GM12874 (cell line): ENCODE measurements around the gene ATL3.

Source experiments
- TF ChIP-seq, protein P1 (sequence below): IDR thresholded peaks from 2 replicates; pipeline ENCODE4 v1.5.1; 2011; ENCODE audit warnings: low read depth, mild to moderate bottlenecking, control low read depth, low read length, moderate library complexity; ENCODE audit not compliant: insufficient read depth

The ATL3 gene, protein sequence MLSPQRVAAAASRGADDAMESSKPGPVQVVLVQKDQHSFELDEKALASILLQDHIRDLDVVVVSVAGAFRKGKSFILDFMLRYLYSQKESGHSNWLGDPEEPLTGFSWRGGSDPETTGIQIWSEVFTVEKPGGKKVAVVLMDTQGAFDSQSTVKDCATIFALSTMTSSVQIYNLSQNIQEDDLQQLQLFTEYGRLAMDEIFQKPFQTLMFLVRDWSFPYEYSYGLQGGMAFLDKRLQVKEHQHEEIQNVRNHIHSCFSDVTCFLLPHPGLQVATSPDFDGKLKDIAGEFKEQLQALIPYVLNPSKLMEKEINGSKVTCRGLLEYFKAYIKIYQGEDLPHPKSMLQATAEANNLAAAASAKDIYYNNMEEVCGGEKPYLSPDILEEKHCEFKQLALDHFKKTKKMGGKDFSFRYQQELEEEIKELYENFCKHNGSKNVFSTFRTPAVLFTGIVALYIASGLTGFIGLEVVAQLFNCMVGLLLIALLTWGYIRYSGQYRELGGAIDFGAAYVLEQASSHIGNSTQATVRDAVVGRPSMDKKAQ

DNA sequence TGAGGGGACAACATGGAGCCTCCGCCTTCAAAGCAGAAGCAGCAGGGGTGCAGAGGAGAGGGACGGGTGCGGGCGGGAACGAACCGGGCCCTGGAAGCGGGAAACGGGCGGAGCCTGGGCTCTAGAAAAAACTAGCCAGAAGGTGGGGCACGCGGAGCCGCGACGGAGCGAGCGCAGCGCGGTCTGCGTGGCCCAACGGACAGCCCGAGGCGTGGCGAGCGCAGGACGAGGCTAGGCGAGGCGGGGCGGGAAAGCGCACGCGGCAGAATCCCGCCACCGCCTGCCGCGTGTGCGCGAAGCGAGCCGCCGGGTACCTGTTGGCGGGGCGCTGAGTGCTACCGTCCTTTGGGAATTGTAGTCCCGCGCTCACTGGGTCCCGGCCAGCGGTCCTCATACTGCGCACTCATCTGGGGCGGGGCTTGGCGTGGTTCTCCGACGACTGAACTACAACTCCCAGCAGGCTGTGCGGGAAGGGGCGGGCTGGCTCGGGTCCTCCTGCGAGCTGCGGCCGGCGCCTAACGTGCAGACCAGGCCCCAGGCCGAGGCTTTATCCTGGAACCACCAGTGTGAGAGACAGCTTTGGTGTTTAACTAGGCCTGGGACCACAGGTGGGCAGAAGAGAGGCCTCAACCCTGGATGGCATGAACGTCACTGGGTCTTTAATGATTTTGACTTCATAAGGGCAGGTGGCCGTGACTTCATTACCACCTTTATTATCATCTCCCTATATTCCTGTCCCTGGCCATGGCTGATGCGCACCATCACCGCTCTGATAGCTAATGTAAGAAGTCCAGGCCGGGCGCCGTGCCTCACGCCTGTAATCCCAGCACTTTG, at the start of gene ATL3:
Gene ATL3, minus strand, starts transcription at position 55 of the 834 bp plus-strand sequence. Its CDS starts 41 bp downstream, at position 14.
- TF ChIP-seq, protein P1, sequence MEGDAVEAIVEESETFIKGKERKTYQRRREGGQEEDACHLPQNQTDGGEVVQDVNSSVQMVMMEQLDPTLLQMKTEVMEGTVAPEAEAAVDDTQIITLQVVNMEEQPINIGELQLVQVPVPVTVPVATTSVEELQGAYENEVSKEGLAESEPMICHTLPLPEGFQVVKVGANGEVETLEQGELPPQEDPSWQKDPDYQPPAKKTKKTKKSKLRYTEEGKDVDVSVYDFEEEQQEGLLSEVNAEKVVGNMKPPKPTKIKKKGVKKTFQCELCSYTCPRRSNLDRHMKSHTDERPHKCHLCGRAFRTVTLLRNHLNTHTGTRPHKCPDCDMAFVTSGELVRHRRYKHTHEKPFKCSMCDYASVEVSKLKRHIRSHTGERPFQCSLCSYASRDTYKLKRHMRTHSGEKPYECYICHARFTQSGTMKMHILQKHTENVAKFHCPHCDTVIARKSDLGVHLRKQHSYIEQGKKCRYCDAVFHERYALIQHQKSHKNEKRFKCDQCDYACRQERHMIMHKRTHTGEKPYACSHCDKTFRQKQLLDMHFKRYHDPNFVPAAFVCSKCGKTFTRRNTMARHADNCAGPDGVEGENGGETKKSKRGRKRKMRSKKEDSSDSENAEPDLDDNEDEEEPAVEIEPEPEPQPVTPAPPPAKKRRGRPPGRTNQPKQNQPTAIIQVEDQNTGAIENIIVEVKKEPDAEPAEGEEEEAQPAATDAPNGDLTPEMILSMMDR: peak; percentile 29; the same call in 1 of the 2 replicates

DNA sequence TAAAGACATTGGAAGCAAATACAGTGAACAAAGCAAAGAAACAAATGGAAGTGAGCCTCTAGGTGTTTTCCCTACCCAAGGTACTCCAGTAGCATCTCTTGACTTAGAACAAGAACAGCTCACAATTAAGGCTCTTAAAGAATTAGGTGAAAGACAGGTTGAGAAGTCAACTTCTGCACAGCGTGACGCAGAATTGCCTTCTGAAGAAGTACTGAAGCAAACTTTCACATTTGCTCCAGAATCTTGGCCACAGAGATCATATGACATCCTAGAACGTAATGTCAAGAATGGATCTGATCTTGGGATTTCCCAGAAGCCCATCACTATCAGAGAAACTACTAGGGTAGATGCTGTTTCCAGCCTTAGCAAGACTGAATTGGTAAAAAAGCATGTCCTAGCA, 49.4 kb upstream of the ATL3 start:
- TF ChIP-seq, protein P1: no peak

DNA sequence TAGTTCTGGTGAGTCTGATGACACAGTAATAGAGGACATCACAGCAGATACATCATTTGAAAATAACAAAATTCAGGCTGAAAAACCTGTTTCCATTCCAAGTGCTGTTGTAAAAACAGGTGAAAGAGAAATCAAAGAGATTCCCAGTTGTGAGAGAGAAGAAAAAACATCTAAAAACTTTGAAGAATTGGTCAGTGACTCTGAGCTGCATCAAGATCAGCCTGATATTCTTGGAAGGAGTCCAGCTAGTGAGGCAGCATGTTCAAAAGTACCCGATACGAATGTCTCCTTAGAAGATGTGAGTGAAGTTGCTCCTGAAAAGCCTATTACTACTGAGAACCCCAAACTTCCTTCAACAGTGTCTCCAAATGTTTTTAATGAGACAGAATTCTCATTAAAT, 48.8 kb upstream of the ATL3 start:
- TF ChIP-seq, protein P1: no peak

DNA sequence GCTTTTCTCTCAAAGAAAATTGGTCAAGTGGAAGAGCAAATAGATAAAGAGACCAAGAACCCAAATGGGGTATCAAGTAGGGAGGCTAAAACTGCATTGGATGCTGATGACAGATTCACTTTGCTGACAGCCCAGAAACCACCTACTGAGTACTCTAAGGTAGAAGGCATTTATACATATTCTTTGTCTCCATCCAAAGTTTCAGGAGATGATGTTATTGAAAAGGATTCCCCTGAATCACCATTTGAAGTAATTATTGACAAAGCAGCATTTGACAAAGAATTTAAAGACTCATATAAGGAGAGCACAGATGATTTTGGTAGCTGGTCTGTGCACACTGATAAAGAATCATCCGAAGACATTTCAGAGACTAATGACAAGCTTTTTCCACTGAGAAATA, 47.8 kb upstream of the ATL3 start:
- TF ChIP-seq, protein P1: no peak

DNA sequence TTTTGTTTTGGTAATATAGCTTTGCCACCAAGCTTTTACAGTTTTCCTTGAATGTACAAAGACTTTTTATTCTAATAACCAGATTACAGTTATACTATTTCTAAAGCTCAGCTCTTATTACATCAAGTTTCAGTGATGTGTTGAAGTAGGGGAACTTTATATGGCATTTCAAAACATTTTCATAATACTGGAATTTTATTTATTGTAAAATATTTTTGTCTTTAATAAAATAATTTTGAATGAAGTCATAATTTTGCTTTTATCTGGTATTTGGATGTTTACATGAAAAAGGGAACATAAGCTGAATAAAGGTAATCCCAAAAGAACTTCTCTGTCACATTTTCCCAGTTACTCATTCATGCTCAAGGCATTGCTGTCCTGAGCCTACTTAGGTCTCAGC, 44.9 kb upstream of the ATL3 start:
- TF ChIP-seq, protein P1: no peak

DNA sequence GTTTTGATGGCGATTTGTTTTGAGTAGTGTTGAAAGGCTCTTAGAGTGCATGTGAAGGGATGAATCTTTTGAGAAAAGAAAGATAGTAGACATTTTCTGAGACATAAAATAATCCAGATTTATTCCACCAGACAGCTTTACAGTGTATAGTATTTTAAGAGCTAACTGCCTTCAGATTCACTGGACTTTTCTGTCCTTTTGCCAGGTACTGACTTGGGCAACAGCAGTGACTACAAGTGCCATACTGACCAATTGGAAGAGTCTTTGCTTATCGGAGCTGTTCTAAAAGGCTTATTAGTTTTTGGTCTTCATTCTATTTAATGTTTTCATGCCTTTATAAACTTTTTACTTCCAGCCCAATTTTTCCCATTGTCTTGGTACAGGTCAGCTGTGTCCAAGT, 42.6 kb upstream of the ATL3 start:
- TF ChIP-seq, protein P1: no peak

DNA sequence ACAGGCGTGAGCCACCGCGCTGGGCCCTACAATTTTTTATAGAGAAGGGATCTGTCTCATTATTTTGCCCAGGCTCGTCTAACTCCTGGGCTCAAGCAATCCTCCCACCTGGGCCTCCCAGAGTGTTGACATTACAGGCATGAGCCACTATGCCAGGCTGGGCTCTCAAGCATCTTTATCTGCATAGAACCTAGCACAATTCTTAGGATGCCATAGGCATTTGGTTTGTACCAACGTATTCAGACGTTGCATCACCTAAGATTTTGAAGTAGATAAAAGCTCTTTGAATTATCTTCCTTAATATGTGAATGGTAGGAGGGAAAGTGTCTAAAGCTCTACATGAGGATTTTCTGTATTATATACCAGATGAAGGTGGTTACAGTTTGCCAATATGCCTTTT, 40.7 kb upstream of the ATL3 start:
- TF ChIP-seq, protein P1: no peak
